Bronchial epithelial cell (primary cell): ENCODE data around the gene CHN2. TPM values are rescaled to one million over a fixed set of nuclear protein-coding genes. Genes with fewer than 3 reads are reported as not detected.

Experiments used
- DNase-seq: peaks from one replicate; pipeline ENCODE4 v3.0.0-alpha.2; 2010; ENCODE audit warnings: low read depth
- FAIRE-seq: peaks from 2 replicates; lab custom pipeline; 2011; peaks lifted over from hg19 to GRCh38; lab: Jason Lieb, UNC
- H3K27me3 ChIP-seq: 2 replicates; pipeline ENCODE4 v1.5.1; 2011; ENCODE audit warnings: low read length; ENCODE audit not compliant: control insufficient read depth, insufficient read depth
- H3K36me3 ChIP-seq: 2 replicates; pipeline ENCODE4 v1.5.1; 2011; ENCODE audit warnings: low read length; ENCODE audit not compliant: control insufficient read depth, insufficient read depth
- H3K4me3 ChIP-seq: 2 replicates; pipeline ENCODE4 v1.5.1; 2011; ENCODE audit warnings: mild to moderate bottlenecking, low read depth, low read length, control low read depth
- total RNA-seq: library from RNA; depleted of rRNA; stranded (reverse); fragments of >200 nt; gene quantifications from 2 replicates; pipeline ENCODE4 v1.2.1, GENCODE V29; 2014
- TF ChIP-seq, protein P1 (sequence below): IDR thresholded peaks from 2 replicates; pipeline ENCODE4 v1.5.1; 2011; ENCODE audit warnings: mild to moderate bottlenecking, moderate library complexity, low read length, control low read depth, inconsistent platforms; ENCODE audit not compliant: insufficient read depth, severe bottlenecking

Gene CHN2
- total RNA-seq, 1 donor from 2014 or later: 0.53 TPM

DNA sequence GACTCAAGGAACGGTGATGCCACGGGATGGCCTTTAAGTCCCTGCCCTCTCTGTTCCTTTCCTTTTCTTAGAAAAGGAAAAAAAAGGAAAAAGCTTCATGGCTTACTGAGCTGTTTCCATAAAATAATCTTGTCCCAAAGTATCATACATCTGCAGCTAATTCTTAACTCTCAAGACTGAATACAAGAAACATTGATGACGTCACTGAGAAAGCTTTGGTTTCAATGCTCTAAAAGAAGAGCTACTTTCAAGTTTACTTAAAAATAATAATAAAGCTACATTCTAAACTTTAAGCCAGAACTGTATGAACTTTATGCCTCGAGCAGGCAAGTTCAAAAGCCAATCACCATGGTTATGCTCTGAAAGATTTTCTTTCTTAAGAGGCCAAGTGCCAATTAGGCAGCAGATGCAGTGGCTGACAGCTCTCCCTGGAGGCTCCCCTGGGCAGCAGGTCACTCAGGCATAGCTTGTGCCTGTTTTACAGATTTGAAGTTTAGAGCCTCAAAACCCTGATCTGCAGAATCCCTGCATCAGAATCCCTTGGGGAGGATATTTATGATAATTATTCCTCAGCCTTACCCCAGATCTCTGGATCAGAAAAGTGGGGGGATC lies 165.0 kb downstream of the CHN2 start:
- H3K27me3 ChIP-seq: peaks cover 4% of the 10 kb centered on the region
- no peaks in the 10 kb centered on the region for H3K36me3 ChIP-seq
- H3K4me3 ChIP-seq: no peak overlapping the region
- TF ChIP-seq, protein P1, sequence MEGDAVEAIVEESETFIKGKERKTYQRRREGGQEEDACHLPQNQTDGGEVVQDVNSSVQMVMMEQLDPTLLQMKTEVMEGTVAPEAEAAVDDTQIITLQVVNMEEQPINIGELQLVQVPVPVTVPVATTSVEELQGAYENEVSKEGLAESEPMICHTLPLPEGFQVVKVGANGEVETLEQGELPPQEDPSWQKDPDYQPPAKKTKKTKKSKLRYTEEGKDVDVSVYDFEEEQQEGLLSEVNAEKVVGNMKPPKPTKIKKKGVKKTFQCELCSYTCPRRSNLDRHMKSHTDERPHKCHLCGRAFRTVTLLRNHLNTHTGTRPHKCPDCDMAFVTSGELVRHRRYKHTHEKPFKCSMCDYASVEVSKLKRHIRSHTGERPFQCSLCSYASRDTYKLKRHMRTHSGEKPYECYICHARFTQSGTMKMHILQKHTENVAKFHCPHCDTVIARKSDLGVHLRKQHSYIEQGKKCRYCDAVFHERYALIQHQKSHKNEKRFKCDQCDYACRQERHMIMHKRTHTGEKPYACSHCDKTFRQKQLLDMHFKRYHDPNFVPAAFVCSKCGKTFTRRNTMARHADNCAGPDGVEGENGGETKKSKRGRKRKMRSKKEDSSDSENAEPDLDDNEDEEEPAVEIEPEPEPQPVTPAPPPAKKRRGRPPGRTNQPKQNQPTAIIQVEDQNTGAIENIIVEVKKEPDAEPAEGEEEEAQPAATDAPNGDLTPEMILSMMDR: no peak
- DNase-seq (no peak), FAIRE-seq (no peak)

DNA sequence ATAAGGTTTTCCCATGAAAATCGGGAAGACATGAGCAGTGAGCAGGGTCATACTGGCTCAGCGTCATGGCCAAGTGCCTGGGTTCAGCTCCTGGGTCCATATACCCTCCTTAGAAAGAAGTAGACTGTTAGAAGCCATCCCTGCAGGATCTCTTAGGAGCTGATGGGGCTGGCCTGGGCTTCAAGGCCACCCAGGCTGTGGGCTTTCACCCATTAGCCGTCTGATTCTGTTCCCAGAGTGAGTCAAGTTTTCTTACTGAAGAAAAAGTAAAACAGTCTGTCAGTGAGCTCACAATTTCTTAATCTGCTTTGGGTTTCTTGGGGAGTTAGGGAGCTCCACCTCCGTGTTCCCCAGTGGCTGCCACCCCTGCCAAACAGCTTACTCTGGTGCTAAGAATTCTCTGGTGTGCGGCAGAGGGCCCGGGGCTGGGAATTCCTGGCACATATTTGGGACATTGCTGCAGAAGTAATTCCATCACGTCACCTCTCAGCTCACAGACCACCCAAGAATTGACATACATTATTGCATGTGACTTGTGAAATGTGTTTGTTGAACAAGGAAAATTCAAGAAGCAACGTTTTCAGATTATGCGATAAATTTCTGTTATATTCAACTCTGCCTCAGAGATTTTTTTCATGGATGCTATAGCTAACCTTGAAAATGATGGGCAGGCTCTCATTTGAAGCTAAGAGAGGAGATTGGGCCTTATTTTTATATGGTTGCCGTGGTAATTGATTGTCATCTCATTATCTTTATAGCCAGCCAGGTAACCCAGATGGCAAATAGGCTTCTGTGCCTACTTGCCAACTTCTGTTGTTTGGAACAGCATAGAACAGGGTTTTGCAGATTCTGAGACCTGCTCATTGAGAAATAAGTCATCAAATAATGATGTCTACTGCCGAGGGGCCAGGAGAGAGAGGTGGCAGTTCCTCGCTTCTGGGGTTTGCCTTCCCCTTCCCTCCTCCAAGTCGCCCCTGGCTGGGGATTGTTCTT lies 166.4 kb downstream of the CHN2 start:
- Histone ChIP-seq H3K36me3 (no peaks in the 10 kb centered on the region), H3K27me3 (peaks cover 4% of the 10 kb centered on the region), H3K4me3 (no peak overlapping the region)
- TF ChIP-seq, protein P1: no peak
- no peak for DNase-seq
- FAIRE-seq: no peak

DNA sequence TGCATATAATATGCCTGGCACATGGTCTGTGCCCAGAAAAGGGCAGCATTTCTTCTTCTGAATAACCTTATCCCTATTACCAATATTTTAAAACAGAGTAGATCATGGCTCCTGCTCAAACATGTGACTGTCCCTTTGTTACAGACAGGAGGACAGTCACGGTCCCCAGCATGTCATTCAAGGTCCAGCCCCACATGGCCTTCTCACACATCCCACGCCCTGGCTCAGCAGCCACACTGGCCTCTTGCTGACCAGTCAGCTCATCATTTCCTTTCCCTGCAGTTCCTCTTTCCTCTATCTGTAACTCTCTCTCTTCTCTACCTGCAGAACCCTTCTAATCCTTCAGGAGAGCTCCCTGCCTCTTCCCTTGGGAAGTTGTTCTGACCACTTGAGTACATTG lies 167.8 kb downstream of the CHN2 start:
- FAIRE-seq: no peak
- Histone ChIP-seq H3K36me3 (no peaks in the 10 kb centered on the region), H3K4me3 (no peak overlapping the region), H3K27me3 (peaks cover 4% of the 10 kb centered on the region)
- no peak for DNase-seq
- TF ChIP-seq, protein P1: no peak

DNA sequence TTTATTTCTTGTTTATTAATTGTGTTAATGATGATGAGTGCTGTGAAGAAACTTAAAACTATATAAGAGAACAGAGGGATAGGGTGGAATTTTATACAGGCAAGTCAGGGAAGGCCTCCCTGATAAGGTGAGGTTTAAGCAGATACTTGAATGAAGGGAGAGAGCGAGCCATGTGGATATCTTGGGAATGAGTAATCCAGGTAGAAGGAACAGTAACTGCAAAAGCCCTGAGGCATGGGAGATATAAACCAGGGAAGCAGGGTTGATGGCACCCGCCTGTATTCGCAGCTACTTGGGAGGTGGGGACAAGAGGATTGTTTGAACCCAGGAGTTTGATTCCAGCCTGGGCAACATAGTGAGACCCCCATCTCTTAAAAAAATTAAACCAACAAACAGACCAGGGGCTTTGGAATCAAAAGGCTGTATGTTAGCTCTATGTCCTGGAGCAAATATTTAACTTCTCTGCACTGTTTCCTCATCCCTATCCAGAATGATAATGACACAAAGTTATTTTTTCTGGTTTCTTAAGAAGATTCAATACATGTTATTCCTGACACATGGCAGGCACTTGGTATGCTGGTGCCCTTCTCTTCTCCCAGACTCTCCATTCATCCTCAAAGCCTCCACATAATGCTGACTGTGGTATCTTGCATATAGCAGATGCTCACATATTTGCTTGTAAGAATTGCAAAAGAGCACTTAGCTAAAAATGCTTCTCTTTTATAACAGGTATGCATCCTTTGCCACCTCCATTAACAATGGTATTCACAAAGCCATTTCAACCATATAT lies 169.3 kb downstream of the CHN2 start:
- FAIRE-seq (no peak), DNase-seq (peak; percentile 75)
- Histone ChIP-seq H3K36me3 (no peaks in the 10 kb centered on the region), H3K4me3 (no peak overlapping the region), H3K27me3 (peaks cover 4% of the 10 kb centered on the region)
- TF ChIP-seq, protein P1: no peak

DNA sequence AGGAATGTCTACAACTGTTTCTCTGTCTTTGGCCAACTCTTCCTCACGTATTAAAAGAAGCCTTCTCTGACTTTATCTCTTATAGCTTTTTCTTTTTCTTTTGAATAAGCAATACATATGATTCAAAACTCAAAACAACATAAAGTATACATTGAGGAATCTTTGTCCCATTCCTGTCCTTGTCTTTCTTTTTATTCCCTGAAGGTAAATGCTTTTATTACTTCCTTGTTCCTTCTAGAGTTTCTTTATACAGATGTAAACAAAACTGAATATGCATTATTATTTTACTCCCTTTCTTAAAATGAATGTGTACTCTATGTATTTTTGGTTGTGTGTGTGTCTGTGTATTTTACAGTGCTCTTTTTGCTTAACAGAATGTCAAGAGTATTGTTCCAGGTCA lies 170.1 kb downstream of the CHN2 start:
- FAIRE-seq (no peak), DNase-seq (no peak)
- H3K36me3 ChIP-seq: no peaks in the 10 kb centered on the region
- H3K27me3 ChIP-seq: peaks cover 4% of the 10 kb centered on the region
- TF ChIP-seq, protein P1: no peak
- no peak overlapping the region for H3K4me3 ChIP-seq
